GM10266 (cell line): ENCODE results near the gene TAOK2.

Experiments
- DNase-seq: peaks from one replicate; pipeline ENCODE4 v3.0.0; 2012; ENCODE audit errors: extremely low spot score
- TF ChIP-seq, protein P1 (sequence below): IDR thresholded peaks from 2 replicates; pipeline ENCODE4 v1.5.1; 2012; ENCODE audit warnings: mild to moderate bottlenecking, low read depth; ENCODE audit not compliant: control insufficient read depth, insufficient read depth; ENCODE audit errors: missing control alignments

TAOK2 gene

DNA sequence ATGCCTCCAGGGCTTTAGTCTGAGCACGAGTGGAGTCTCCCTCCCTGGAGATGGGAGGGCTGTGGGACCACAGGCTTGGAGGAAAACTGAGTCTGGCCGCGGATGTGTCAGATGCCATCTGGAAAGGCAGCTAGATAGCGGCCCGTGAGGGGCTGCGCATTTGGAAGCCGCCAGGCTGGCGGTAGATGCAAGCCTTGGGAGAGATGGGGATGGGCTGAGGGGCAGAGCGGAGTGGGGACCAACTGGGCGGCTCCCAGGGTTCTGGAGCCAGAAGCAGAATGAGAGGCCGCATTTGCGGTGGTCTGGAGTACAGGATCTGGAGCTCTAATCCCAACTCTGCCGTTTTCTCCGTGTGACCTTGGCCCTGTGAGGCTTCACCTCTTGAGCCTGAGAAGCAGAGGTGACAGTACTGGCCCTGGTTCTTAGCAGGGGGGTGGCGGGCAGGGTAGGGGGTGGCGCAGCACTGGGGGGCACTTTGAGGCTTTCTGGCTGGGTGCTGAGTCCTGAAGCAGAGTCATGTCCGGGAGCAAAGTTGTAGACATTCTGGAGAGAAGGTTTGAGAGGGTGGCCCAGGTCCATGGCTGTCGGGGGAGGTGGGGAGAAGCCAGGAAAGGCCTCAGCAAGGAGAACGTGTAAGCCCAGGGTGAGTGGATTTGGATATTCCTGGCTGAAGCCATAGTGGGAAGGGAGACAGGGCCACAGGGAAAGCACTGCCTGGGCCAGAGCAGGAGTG lies 29.1 kb downstream of the TAOK2 start:
- TF ChIP-seq, protein P1, sequence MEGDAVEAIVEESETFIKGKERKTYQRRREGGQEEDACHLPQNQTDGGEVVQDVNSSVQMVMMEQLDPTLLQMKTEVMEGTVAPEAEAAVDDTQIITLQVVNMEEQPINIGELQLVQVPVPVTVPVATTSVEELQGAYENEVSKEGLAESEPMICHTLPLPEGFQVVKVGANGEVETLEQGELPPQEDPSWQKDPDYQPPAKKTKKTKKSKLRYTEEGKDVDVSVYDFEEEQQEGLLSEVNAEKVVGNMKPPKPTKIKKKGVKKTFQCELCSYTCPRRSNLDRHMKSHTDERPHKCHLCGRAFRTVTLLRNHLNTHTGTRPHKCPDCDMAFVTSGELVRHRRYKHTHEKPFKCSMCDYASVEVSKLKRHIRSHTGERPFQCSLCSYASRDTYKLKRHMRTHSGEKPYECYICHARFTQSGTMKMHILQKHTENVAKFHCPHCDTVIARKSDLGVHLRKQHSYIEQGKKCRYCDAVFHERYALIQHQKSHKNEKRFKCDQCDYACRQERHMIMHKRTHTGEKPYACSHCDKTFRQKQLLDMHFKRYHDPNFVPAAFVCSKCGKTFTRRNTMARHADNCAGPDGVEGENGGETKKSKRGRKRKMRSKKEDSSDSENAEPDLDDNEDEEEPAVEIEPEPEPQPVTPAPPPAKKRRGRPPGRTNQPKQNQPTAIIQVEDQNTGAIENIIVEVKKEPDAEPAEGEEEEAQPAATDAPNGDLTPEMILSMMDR, result no peak
- DNase-seq, result no peak

DNA sequence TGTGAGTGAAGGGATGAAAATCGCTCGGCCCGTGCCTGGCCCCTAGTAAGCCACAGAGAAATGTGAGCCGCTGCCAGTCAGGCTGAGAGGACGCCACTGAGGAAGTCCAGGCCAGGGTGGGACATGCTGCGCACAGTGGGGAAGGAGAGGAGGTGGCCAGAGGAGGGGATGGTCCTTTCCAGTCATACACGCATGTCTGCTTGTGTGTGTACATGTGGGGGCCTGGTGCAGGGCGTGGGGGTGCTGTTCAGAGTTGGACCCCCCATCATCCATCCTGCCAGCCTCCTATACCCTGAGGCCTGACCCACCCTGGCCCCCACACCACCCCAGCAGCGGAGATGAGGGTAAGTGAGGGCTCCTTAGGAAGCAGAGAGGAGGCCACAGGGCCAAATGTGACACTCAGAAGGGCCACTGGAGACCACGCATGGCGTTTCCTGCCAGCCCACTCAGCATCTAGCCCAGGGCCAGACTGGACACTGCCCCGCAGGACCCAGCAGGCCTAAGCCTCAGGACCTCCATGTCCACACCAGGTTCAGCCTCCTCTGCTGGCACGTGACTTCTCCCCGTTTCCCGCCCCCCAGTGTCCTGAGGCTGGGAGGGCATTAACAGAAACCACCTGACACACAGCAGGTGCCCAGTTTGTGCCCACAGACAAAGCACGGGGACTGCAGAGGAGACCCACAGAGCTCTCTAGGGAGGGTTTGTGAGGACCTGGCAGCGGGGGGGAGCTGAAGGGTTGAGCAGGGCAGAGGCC lies 30.2 kb downstream of the TAOK2 start:
- TF ChIP-seq, protein P1, result no peak
- DNase-seq, result no peak

DNA sequence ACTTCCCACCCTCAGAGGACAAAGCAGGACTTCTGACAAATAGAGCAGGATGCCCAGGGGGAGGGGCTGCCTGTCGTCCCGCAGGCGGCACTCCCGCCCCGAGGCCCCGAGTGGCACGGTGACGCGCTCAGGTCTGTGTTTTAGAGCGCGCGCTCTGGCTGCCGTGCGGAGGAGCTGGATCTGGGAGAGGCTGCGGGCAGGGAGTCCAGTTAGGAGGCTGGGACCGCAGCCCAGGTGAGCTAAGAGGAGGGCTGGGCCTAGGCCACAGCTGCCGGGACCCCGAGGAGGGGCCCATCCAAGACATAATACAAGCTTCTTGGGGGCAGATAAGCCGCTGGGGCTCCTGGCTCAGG lies 30.7 kb downstream of the TAOK2 start:
- DNase-seq, result no peak
- TF ChIP-seq, protein P1, result no peak

DNA sequence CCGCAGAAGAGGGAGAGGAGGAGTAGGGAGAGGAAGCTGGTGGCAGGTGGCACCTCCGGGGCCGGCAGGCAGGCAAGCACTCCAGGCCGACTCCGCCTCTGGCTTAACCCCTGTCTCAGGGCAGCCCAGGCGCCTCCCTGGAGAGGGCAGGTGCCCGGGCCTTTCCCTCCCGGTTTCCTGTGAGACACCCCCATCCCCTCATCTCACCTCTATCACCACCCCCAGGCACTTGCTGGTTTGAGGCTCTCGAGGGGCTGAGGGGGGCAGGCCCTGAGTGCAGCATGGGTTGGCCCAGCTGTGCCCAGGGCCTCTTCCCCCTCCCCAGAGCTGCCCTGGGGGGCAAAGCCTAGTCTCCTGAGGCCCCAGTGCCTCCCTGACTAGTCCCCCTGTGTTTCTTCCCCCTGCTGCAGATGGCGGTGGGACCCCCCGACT lies 31.2 kb downstream of the TAOK2 start:
- TF ChIP-seq, protein P1, result no peak
- DNase-seq, result peak; percentile 45

DNA sequence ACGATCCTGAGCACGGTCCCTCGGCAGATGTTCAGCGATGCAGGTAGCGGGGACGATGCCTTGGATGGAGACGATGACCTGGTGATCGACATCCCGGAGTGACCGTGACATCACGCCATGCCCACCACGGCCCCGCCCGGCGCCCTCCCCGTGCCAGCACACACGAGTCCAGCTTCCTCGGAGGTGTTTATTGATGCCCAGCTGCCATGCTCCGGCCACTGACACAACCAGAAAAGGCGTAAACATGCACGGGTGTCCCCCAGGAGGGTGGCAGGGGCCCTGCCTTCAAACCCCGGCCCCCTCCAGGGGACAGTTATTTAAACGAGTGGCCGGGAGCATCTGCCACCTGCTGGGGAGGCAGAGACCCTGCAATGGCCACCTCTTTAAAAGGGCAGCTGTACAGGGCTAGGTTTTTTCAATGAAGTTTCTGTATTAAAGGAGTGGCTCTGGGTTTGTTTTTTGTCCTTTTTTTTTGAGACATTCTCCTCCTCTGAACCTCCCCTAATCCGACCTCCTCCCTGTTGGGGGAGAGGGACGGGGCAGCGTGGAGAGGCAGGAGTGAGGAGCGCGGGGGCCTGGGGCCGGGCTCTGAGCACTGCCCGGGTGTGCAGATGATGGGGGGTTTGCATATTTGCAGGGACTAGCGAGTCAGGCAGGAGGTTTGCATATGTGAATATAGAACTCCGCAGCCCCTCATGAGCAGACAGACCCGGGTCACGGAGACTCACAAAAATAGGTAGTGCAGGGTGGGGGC lies 31.9 kb downstream of the TAOK2 start:
- TF ChIP-seq, protein P1, result peak; percentile 72
- DNase-seq, result peak; percentile 85

DNA sequence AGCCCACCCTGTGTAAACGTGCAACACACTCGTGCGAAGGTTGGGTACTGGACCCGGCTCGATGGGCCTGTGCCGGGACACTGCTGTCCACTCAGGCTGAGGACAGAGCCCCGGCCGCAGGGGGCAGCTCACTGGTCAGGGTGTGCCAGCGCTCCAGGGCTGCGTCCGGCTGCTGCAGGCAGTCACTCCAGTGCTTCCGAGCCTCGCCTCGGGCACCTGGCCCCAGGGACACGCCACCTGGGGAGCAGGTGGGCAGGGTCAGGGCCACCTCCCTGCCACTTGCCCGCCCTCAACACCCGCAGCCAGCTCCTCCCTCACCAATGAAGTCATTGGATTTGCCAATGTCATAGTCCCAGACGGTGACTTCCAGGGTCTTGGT lies 32.4 kb downstream of the TAOK2 start:
- no peak for DNase-seq
- TF ChIP-seq, protein P1, result no peak
